Measurements from ENCODE around the gene FLACC1.
A peak's percentile ranks its signal among the peaks of the same experiment; 100 is the strongest.

Gene FLACC1

DNA sequence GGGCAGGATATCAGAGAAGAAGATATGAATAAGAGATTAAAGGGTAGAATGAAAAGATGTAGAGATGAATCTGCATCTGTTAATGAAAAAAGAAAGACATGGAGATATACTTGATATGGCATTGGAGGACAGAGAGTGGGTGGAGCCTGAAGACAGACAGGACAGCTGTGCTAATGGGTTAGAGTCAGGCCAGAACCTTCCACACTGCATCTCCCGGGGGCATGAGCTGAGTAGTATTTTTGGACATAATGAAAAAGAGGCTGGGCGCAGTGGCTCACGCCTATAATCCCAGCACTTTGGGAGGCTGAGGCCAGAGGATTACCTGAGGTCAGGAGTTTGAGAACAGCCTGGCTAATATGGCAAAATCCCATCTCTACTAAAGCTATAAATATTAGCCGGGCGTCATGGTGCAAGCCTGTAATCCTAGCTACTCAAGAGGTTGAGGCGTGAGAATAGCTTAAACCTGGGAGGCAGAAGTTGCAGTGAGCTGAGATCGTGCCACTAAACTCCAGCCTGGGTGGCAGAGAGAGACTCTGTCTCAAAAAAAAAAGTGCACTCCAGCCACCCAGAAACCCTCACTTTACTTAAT is 11.4 kb downstream of the FLACC1 start:
- no peak overlapping the region for H2BK120ac ChIP-seq (ENCODE audit: low read depth, low read length)
- no peaks in the 10 kb centered on the region for H3K27me3 ChIP-seq (ENCODE audit: insufficient read depth, low read length, poor library complexity)
- H3K9ac ChIP-seq (ENCODE audit: low read length) = no peak overlapping the region
- no peak overlapping the region for H2BK15ac ChIP-seq (replicated peaks; ENCODE audit: low read depth)
- no peaks in the 10 kb centered on the region for H3K79me2 ChIP-seq (ENCODE audit: control insufficient read depth, insufficient read depth, low read length)
- no peaks in the 10 kb centered on the region for H3K79me1 ChIP-seq (ENCODE audit: low read length)
- no peak overlapping the region for H3K4ac ChIP-seq (ENCODE audit: low read depth, low read length)
- no peaks in the 10 kb centered on the region for H3K36me3 ChIP-seq (ENCODE audit: control insufficient read depth, insufficient read depth, low read length)
- H4K5ac ChIP-seq (ENCODE audit: low read length) = no peak overlapping the region
- H3K4me1 ChIP-seq (ENCODE audit: control insufficient read depth, low read depth, low read length) = no peaks in the 10 kb centered on the region
- no peak overlapping the region for H3K27ac ChIP-seq (ENCODE audit: low read depth, low read length)
- DNase-seq = no peak
- no peak overlapping the region for H3K4me2 ChIP-seq (ENCODE audit: low read length)
- H3K18ac ChIP-seq (ENCODE audit: low read length) = no peak overlapping the region
- WGBS (ENCODE audit: extremely low coverage, insufficient coverage, low lambda C conversion rate) = no CpG with 5 or more reads among the region's 7 CpGs
- no peak overlapping the region for H2BK5ac ChIP-seq (ENCODE audit: low read length)
- H3K23ac ChIP-seq (ENCODE audit: low read length) = no peak overlapping the region
- H3K4me3 ChIP-seq (ENCODE audit: low read length) = no peak overlapping the region
- no peak overlapping the region for H3K56ac ChIP-seq (ENCODE audit: low read length)
- no peak overlapping the region for H4K8ac ChIP-seq (ENCODE audit: low read depth, low read length)
- no peak overlapping the region for H2AK5ac ChIP-seq (ENCODE audit: low read length)

DNA sequence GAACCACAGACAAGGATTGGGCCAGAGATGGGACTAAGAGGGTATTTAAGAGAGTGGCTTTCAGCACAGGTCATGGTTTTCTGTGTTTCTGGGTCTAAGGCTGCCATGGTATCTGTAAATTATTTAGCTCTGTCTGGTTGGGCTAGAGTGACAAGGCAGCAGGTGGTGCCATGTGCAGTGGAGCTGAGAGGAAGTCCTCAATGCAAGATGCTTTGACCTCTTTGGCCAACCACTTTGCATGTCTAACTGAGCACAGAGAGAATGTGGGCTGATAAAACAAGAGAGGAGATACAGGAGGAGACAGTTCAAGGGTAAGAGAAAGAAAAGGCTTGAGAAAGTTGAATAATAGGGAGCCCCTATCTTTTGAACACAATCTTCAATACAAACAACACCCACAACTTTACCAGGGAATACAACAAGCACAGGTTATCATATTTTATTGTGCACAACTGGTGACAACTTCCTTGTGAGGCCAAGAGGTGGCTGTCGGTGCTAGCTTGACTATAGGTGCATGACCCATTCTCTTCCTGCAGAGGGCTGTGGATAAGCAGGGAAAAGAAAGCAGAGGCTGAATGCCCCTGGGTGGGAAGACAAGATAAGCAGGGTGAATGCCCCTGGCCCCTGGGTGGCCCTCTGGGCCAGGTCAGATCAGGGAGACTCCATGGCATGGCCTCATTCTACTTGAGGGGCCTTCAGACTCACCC is 12.3 kb downstream of the FLACC1 start:
- H3K79me2 ChIP-seq (ENCODE audit: control insufficient read depth, insufficient read depth, low read length) = no peaks in the 10 kb centered on the region

DNA sequence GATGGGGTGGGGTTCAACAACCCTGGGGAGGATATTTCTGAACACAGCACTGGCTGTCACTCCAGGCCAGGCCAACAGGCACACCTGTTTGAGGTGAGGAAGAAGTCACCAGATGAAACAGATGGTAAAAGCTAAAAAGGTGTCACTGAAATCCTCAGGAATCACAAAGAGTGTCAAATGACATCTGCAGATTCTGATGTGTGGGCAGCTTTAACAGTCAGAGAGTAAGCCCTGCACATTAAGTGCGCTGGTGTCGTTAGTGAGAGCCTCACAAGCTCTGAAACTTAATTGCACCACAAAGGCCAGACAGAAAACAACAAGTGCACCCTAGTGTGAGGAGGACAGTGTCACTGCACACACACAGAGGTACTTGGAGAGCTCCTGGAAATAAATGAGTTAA is 13.6 kb downstream of the FLACC1 start:
- H4K8ac ChIP-seq (ENCODE audit: low read depth, low read length) = no peak overlapping the region
- H2BK120ac ChIP-seq (ENCODE audit: low read depth, low read length) = no peak overlapping the region
- no peaks in the 10 kb centered on the region for H3K36me3 ChIP-seq (ENCODE audit: control insufficient read depth, insufficient read depth, low read length)
- no peak overlapping the region for H3K9ac ChIP-seq (ENCODE audit: low read length)
- no peaks in the 10 kb centered on the region for H3K79me2 ChIP-seq (ENCODE audit: control insufficient read depth, insufficient read depth, low read length)
- H2AK5ac ChIP-seq (ENCODE audit: low read length) = no peak overlapping the region
- no CpG with 5 or more reads among the region's 2 CpGs for WGBS (ENCODE audit: extremely low coverage, insufficient coverage, low lambda C conversion rate)
- H3K56ac ChIP-seq (ENCODE audit: low read length) = no peak overlapping the region
- H3K79me1 ChIP-seq (ENCODE audit: low read length) = no peaks in the 10 kb centered on the region
- H3K4me2 ChIP-seq (ENCODE audit: low read length) = no peak overlapping the region
- no peaks in the 10 kb centered on the region for H3K27me3 ChIP-seq (ENCODE audit: insufficient read depth, low read length, poor library complexity)
- H3K27ac ChIP-seq (ENCODE audit: low read depth, low read length) = no peak overlapping the region
- H3K4ac ChIP-seq (ENCODE audit: low read depth, low read length) = no peak overlapping the region
- no peak overlapping the region for H3K18ac ChIP-seq (ENCODE audit: low read length)
- no peak for DNase-seq
- no peak overlapping the region for H2BK5ac ChIP-seq (ENCODE audit: low read length)
- H3K23ac ChIP-seq (ENCODE audit: low read length) = no peak overlapping the region
- no peak overlapping the region for H3K4me3 ChIP-seq (ENCODE audit: low read length)
- H4K5ac ChIP-seq (ENCODE audit: low read length) = no peak overlapping the region
- H3K4me1 ChIP-seq (ENCODE audit: control insufficient read depth, low read depth, low read length) = no peaks in the 10 kb centered on the region
- no peak overlapping the region for H2BK15ac ChIP-seq (replicated peaks; ENCODE audit: low read depth)

More for the DNA sequence above, 12.3 kb downstream of the FLACC1 start:
- WGBS (ENCODE audit: extremely low coverage, insufficient coverage, low lambda C conversion rate) = no CpG with 5 or more reads among the region's 1 CpG
- Histone ChIP-seq H2AK5ac (ENCODE audit: low read length) (no peak overlapping the region), H2BK120ac (ENCODE audit: low read depth, low read length) (no peak overlapping the region), H3K23ac (ENCODE audit: low read length) (no peak overlapping the region), H3K9ac (ENCODE audit: low read length) (no peak overlapping the region), H3K4me2 (ENCODE audit: low read length) (no peak overlapping the region), H3K36me3 (ENCODE audit: control insufficient read depth, insufficient read depth, low read length) (no peaks in the 10 kb centered on the region), H2BK15ac (replicated peaks; ENCODE audit: low read depth) (no peak overlapping the region), H2BK5ac (ENCODE audit: low read length) (no peak overlapping the region), H4K5ac (ENCODE audit: low read length) (no peak overlapping the region), H3K18ac (ENCODE audit: low read length) (no peak overlapping the region), H3K4ac (ENCODE audit: low read depth, low read length) (no peak overlapping the region), H4K8ac (ENCODE audit: low read depth, low read length) (no peak overlapping the region), H3K4me3 (ENCODE audit: low read length) (no peak overlapping the region), H3K79me1 (ENCODE audit: low read length) (no peaks in the 10 kb centered on the region), H3K27ac (ENCODE audit: low read depth, low read length) (no peak overlapping the region), H3K4me1 (ENCODE audit: control insufficient read depth, low read depth, low read length) (no peaks in the 10 kb centered on the region), H3K27me3 (ENCODE audit: insufficient read depth, low read length, poor library complexity) (no peaks in the 10 kb centered on the region), H3K56ac (ENCODE audit: low read length) (no peak overlapping the region)
- DNase-seq = peak; percentile 68

GRCh38 chr2:201342923-201343322 is 14.2 kb downstream of the FLACC1 start:
- Histone ChIP-seq H3K27ac (ENCODE audit: low read depth, low read length) (no peak overlapping the region), H3K4ac (ENCODE audit: low read depth, low read length) (no peak overlapping the region), H2BK5ac (ENCODE audit: low read length) (no peak overlapping the region), H4K8ac (ENCODE audit: low read depth, low read length) (no peak overlapping the region), H2AK5ac (ENCODE audit: low read length) (no peak overlapping the region), H3K4me2 (ENCODE audit: low read length) (no peak overlapping the region), H3K56ac (ENCODE audit: low read length) (no peak overlapping the region), H3K27me3 (ENCODE audit: insufficient read depth, low read length, poor library complexity) (no peaks in the 10 kb centered on the region), H3K4me1 (ENCODE audit: control insufficient read depth, low read depth, low read length) (no peaks in the 10 kb centered on the region), H3K4me3 (ENCODE audit: low read length) (no peak overlapping the region), H2BK15ac (replicated peaks; ENCODE audit: low read depth) (no peak overlapping the region), H2BK120ac (ENCODE audit: low read depth, low read length) (no peak overlapping the region), H3K18ac (ENCODE audit: low read length) (no peak overlapping the region), H3K23ac (ENCODE audit: low read length) (no peak overlapping the region), H3K79me2 (ENCODE audit: control insufficient read depth, insufficient read depth, low read length) (no peaks in the 10 kb centered on the region), H3K79me1 (ENCODE audit: low read length) (no peaks in the 10 kb centered on the region), H3K9ac (ENCODE audit: low read length) (no peak overlapping the region), H4K5ac (ENCODE audit: low read length) (no peak overlapping the region), H3K36me3 (ENCODE audit: control insufficient read depth, insufficient read depth, low read length) (no peaks in the 10 kb centered on the region)
- WGBS (ENCODE audit: extremely low coverage, insufficient coverage, low lambda C conversion rate) = no CpG with 5 or more reads among the region's 2 CpGs
- no peak for DNase-seq

DNA sequence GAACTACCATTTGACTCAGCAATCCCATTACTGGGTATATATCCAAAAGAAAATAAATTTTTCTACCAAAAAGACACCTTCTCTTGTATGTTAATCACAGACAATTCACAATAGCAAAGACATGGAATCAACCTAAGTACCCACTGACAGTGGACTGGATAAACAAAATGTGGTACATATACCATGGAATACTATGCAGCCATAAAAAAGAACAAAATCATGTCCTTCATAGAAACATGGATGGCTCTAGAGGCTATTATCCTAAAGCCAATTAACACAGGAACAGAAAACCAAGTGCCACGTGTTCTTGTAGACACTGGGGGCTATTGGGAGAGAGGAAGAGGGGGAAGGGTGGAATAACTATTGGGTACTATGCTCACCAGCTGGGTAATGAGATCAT is 27.7 kb downstream of the FLACC1 start:
- H3K4me1 ChIP-seq (ENCODE audit: control insufficient read depth, low read depth, low read length) = no peaks in the 10 kb centered on the region
- no peak overlapping the region for H3K9ac ChIP-seq (ENCODE audit: low read length)
- H3K4ac ChIP-seq (ENCODE audit: low read depth, low read length) = no peak overlapping the region
- H3K18ac ChIP-seq (ENCODE audit: low read length) = no peak overlapping the region
- no peak overlapping the region for H3K23ac ChIP-seq (ENCODE audit: low read length)
- H3K56ac ChIP-seq (ENCODE audit: low read length) = no peak overlapping the region
- WGBS (ENCODE audit: extremely low coverage, insufficient coverage, low lambda C conversion rate) = no CpG with 5 or more reads among the region's 1 CpG
- H3K27me3 ChIP-seq (ENCODE audit: insufficient read depth, low read length, poor library complexity) = no peaks in the 10 kb centered on the region
- H3K79me2 ChIP-seq (ENCODE audit: control insufficient read depth, insufficient read depth, low read length) = no peaks in the 10 kb centered on the region
- no peak overlapping the region for H4K8ac ChIP-seq (ENCODE audit: low read depth, low read length)
- H3K27ac ChIP-seq (ENCODE audit: low read depth, low read length) = no peak overlapping the region
- H3K4me3 ChIP-seq (ENCODE audit: low read length) = no peak overlapping the region
- H3K4me2 ChIP-seq (ENCODE audit: low read length) = no peak overlapping the region
- H2BK120ac ChIP-seq (ENCODE audit: low read depth, low read length) = no peak overlapping the region
- no peak overlapping the region for H2BK15ac ChIP-seq (replicated peaks; ENCODE audit: low read depth)
- no peak overlapping the region for H4K5ac ChIP-seq (ENCODE audit: low read length)
- DNase-seq = no peak
- no peak overlapping the region for H2BK5ac ChIP-seq (ENCODE audit: low read length)
- no peak overlapping the region for H2AK5ac ChIP-seq (ENCODE audit: low read length)
- no peaks in the 10 kb centered on the region for H3K79me1 ChIP-seq (ENCODE audit: low read length)
- H3K36me3 ChIP-seq (ENCODE audit: control insufficient read depth, insufficient read depth, low read length) = no peaks in the 10 kb centered on the region

GRCh38 chr2:201327678-201328077 is 29.5 kb downstream of the FLACC1 start:
- H3K4me2 ChIP-seq (ENCODE audit: low read length) = no peak overlapping the region

More at GRCh38 chr2:201327678-201328077, 29.5 kb downstream of the FLACC1 start:
- H4K8ac ChIP-seq (ENCODE audit: low read depth, low read length) = no peak overlapping the region
- H3K79me2 ChIP-seq (ENCODE audit: control insufficient read depth, insufficient read depth, low read length) = no peaks in the 10 kb centered on the region
- no peak for DNase-seq
- no peak overlapping the region for H4K5ac ChIP-seq (ENCODE audit: low read length)
- no peaks in the 10 kb centered on the region for H3K4me1 ChIP-seq (ENCODE audit: control insufficient read depth, low read depth, low read length)
- WGBS (ENCODE audit: extremely low coverage, insufficient coverage, low lambda C conversion rate) = no CpG with 5 or more reads among the region's 3 CpGs
- no peak overlapping the region for H3K27ac ChIP-seq (ENCODE audit: low read depth, low read length)
- no peak overlapping the region for H2BK15ac ChIP-seq (replicated peaks; ENCODE audit: low read depth)
- H2AK5ac ChIP-seq (ENCODE audit: low read length) = no peak overlapping the region
- H3K4me3 ChIP-seq (ENCODE audit: low read length) = no peak overlapping the region
- no peak overlapping the region for H2BK120ac ChIP-seq (ENCODE audit: low read depth, low read length)
- no peaks in the 10 kb centered on the region for H3K79me1 ChIP-seq (ENCODE audit: low read length)
- no peak overlapping the region for H3K23ac ChIP-seq (ENCODE audit: low read length)
- no peaks in the 10 kb centered on the region for H3K27me3 ChIP-seq (ENCODE audit: insufficient read depth, low read length, poor library complexity)
- H2BK5ac ChIP-seq (ENCODE audit: low read length) = no peak overlapping the region
- H3K4ac ChIP-seq (ENCODE audit: low read depth, low read length) = no peak overlapping the region
- no peak overlapping the region for H3K18ac ChIP-seq (ENCODE audit: low read length)
- H3K9ac ChIP-seq (ENCODE audit: low read length) = no peak overlapping the region
- H3K36me3 ChIP-seq (ENCODE audit: control insufficient read depth, insufficient read depth, low read length) = no peaks in the 10 kb centered on the region
- no peak overlapping the region for H3K56ac ChIP-seq (ENCODE audit: low read length)

Data from mesendoderm (in vitro differentiated cells).